Measurements from ENCODE around the gene FBXL17.

FBXL17 gene

GRCh38 chr5:108232805-108233204 lies 149.1 kb downstream of the FBXL17 start:
- no peak overlapping the region for H3K4me3 ChIP-seq (ENCODE audit: control insufficient read depth, low read depth, low read length)
- TF ChIP-seq, protein P1, sequence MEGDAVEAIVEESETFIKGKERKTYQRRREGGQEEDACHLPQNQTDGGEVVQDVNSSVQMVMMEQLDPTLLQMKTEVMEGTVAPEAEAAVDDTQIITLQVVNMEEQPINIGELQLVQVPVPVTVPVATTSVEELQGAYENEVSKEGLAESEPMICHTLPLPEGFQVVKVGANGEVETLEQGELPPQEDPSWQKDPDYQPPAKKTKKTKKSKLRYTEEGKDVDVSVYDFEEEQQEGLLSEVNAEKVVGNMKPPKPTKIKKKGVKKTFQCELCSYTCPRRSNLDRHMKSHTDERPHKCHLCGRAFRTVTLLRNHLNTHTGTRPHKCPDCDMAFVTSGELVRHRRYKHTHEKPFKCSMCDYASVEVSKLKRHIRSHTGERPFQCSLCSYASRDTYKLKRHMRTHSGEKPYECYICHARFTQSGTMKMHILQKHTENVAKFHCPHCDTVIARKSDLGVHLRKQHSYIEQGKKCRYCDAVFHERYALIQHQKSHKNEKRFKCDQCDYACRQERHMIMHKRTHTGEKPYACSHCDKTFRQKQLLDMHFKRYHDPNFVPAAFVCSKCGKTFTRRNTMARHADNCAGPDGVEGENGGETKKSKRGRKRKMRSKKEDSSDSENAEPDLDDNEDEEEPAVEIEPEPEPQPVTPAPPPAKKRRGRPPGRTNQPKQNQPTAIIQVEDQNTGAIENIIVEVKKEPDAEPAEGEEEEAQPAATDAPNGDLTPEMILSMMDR (IDR thresholded peaks at IDR 0.05; ENCODE audit: control insufficient read depth, insufficient read depth, low read depth, low read length, missing control alignments), result no peak
- DNase-seq (ENCODE audit: low read depth), result no peak

DNA sequence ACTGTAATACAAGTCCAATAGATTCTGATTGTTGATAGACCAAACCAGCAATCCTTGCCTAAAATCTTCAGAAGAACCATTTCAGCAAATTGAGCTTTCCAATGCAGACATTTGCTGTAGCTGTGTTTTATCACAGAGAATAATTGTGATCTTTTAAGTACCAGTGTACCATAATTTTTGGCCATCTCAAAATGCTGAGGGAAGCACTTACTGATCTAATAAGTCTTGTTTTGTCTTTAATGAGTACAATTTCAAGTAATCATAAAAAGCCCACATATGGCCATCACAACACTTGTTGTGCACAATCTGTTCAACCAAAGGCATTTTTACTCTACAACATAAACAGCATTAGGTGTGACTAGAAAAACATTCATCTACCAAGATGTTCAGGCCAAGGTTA lies 159.9 kb downstream of the FBXL17 start:
- no peak overlapping the region for H3K4me3 ChIP-seq (ENCODE audit: control insufficient read depth, low read depth, low read length)
- no peak for DNase-seq (ENCODE audit: low read depth)
- TF ChIP-seq, protein P1 (IDR thresholded peaks at IDR 0.05; ENCODE audit: control insufficient read depth, insufficient read depth, low read depth, low read length, missing control alignments), result no peak

GRCh38 chr5:108220834-108221233 lies 161.1 kb downstream of the FBXL17 start:
- no peak overlapping the region for H3K4me3 ChIP-seq (ENCODE audit: control insufficient read depth, low read depth, low read length)
- DNase-seq (ENCODE audit: low read depth), result no peak
- TF ChIP-seq, protein P1 (IDR thresholded peaks at IDR 0.05; ENCODE audit: control insufficient read depth, insufficient read depth, low read depth, low read length, missing control alignments), result no peak

GRCh38 chr5:108216890-108217289 lies 165.0 kb downstream of the FBXL17 start:
- H3K4me3 ChIP-seq (ENCODE audit: control insufficient read depth, low read depth, low read length), result no peak overlapping the region
- TF ChIP-seq, protein P1 (IDR thresholded peaks at IDR 0.05; ENCODE audit: control insufficient read depth, insufficient read depth, low read depth, low read length, missing control alignments), result no peak
- DNase-seq (ENCODE audit: low read depth), result no peak

DNA sequence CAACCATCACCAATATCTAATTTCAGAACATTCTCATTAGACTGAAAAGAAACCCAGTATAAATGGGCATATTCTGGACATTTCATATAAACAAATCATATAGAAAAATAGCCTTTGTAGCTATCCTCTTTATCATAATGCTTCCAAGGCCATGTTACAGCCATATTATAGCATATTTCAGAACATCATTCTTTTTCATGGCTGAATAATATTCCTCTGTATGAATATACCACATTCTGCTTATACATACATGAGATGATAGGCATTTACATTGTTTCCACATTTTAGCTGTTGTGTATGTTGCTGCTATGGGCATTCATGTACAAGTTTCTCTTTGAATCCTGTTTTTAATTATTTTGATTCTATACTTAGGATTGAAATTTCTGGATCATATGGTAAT lies 167.0 kb downstream of the FBXL17 start:
- H3K4me3 ChIP-seq (ENCODE audit: control insufficient read depth, low read depth, low read length), result no peak overlapping the region
- DNase-seq (ENCODE audit: low read depth), result no peak
- TF ChIP-seq, protein P1 (IDR thresholded peaks at IDR 0.05; ENCODE audit: control insufficient read depth, insufficient read depth, low read depth, low read length, missing control alignments), result no peak

DNA sequence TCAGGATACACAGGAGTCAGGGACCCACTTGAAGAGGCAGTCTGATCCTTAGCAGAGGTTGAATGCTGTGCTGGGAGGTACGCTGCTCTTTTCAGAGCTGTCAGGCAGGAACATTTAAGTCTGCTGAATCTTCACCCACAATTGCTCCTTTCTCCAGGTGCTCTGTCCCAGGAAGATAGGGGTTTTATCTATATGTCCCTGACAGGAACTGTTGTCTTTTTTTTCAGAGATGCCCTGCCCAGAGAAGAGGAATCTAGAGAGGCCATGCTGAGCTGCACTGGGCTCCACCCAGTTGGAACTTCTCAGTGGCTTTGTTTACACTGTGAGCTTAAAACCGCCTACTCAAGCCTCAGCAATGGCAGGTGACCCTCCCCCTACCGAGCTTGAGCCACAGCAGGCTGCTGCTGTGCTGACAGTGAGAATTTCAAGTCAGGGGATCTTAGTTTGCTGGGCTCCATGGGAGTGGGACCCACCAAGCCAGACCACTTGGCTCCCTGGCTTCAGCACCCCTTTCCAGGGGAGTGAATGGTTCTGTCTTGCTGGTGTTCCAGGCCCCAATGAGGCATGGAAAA lies 169.0 kb downstream of the FBXL17 start:
- H3K4me3 ChIP-seq (ENCODE audit: control insufficient read depth, low read depth, low read length), result no peak overlapping the region
- DNase-seq (ENCODE audit: low read depth), result no peak
- TF ChIP-seq, protein P1 (IDR thresholded peaks at IDR 0.05; ENCODE audit: control insufficient read depth, insufficient read depth, low read depth, low read length, missing control alignments), result no peak

- DNase-seq (ENCODE audit: low read depth), result no peak
- TF ChIP-seq, protein P1 (IDR thresholded peaks at IDR 0.05; ENCODE audit: control insufficient read depth, insufficient read depth, low read depth, low read length, missing control alignments), result no peak
- H3K4me3 ChIP-seq (ENCODE audit: control insufficient read depth, low read depth, low read length), result no peak overlapping the region
These were observed 175.2 kb downstream of the FBXL17 start for GRCh38 chr5:108206707-108207106.

Data from AG09309 (cell line).